ENCODE measurements around the gene B3GNT5.

The B3GNT5 gene

DNA sequence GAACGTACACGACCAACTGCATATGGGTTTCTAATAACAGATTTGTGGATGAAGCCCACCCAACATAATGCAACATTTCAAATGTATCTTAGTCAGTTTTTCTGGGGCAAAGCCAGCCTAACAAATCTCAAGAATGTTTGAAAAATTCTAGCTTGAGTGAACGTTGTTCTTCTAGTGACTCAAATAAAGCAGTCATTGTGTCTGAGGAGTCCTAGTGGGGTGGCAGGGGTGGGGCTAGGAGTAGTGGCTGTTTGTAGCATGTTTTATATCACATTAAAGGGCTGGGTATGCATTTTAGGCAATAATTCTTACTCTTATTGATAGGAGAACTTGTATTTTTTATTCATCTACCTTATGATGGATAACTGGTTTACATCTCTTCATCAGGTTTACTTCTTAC is 6.0 kb downstream of the B3GNT5 start:
- peaks cover 22% of the 10 kb centered on the region for H3K36me3 Mint-ChIP-seq (ENCODE audit: low read depth)
- H3K27ac Mint-ChIP-seq = no peak overlapping the region
- H3K4me3 Mint-ChIP-seq = no peak overlapping the region
- no peaks in the 10 kb centered on the region for H3K9me3 Mint-ChIP-seq
- TF ChIP-seq, protein P1, sequence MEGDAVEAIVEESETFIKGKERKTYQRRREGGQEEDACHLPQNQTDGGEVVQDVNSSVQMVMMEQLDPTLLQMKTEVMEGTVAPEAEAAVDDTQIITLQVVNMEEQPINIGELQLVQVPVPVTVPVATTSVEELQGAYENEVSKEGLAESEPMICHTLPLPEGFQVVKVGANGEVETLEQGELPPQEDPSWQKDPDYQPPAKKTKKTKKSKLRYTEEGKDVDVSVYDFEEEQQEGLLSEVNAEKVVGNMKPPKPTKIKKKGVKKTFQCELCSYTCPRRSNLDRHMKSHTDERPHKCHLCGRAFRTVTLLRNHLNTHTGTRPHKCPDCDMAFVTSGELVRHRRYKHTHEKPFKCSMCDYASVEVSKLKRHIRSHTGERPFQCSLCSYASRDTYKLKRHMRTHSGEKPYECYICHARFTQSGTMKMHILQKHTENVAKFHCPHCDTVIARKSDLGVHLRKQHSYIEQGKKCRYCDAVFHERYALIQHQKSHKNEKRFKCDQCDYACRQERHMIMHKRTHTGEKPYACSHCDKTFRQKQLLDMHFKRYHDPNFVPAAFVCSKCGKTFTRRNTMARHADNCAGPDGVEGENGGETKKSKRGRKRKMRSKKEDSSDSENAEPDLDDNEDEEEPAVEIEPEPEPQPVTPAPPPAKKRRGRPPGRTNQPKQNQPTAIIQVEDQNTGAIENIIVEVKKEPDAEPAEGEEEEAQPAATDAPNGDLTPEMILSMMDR (IDR thresholded peaks at IDR 0.05; ENCODE audit: unreplicated experiment in 3 of 3) = no peak
- peaks cover 34% of the 10 kb centered on the region for H3K4me1 Mint-ChIP-seq
- no peaks in the 10 kb centered on the region for H3K27me3 Mint-ChIP-seq (ENCODE audit: low read depth)

DNA sequence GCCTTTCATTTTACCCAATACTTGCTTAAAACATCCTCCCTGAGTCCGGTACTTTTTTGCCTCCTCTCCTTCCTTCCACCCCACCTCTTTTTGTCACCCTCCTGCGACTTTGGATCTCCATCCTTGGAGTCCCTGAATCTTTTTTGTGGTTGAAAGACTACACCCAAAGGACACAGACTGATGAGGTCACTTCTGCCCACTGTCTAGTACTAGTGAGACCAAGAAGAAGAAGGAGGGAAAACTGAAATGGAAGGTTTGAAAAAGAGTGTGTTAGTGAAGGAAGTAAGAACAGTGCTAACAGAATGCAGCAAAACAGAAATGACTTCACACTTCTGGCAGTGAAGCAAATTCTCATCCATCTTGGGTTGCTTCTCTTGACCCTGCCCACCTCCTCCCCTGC is 6.6 kb downstream of the B3GNT5 start:
- Mint-ChIP-seq H3K27me3 (ENCODE audit: low read depth) (no peaks in the 10 kb centered on the region), H3K36me3 (ENCODE audit: low read depth) (peaks cover 22% of the 10 kb centered on the region), H3K4me3 (no peak overlapping the region), H3K9me3 (no peaks in the 10 kb centered on the region), H3K27ac (peak overlapping the region in 2 of 3 experiments; percentile 31 to 47), H3K4me1 (peaks cover 34% of the 10 kb centered on the region)
- TF ChIP-seq, protein P1 (IDR thresholded peaks at IDR 0.05; ENCODE audit: unreplicated experiment in 3 of 3) = no peak

DNA sequence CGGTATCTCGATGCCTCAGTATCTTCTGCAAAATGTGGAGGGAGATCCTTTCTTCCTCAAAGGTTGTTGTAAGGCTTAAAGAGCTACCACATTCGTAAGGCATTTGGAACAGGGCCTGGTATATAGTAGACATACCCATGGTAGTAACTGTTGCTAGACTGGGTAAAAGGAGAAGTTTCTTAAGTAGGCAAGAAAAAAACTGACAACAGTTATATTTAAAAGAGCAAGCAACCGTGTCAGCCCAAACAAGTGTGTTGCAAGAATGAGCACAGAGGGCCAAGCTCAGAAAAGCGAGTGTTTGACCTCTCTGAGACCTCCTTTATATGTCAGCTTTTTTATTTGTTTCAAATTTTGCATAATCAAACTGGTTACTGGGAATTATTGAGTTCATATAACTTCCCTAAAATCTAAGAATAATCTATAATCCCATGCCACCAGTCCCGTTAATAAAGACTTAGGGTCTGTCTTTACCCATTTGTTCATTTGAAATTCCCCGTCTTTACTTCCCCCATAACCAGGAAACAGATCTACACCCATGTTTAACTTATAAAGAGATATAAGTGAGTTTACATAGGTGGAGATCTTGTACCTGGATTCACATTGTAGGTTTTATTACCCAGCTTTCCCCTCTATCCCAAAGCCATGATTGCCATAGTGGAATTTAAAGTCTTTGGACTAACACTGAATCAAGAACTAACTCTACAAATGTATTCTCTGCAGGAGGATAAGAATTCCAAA is 7.3 kb downstream of the B3GNT5 start:
- Mint-ChIP-seq H3K4me3 (no peak overlapping the region), H3K36me3 (ENCODE audit: low read depth) (peaks cover 21% of the 10 kb centered on the region), H3K27ac (peak overlapping the region; percentile 47 to 63 (median 52)), H3K9me3 (no peaks in the 10 kb centered on the region), H3K27me3 (ENCODE audit: low read depth) (no peaks in the 10 kb centered on the region), H3K4me1 (peaks cover 27% of the 10 kb centered on the region)
- TF ChIP-seq, protein P1 (IDR thresholded peaks at IDR 0.05; ENCODE audit: unreplicated experiment in 3 of 3) = no peak

DNA sequence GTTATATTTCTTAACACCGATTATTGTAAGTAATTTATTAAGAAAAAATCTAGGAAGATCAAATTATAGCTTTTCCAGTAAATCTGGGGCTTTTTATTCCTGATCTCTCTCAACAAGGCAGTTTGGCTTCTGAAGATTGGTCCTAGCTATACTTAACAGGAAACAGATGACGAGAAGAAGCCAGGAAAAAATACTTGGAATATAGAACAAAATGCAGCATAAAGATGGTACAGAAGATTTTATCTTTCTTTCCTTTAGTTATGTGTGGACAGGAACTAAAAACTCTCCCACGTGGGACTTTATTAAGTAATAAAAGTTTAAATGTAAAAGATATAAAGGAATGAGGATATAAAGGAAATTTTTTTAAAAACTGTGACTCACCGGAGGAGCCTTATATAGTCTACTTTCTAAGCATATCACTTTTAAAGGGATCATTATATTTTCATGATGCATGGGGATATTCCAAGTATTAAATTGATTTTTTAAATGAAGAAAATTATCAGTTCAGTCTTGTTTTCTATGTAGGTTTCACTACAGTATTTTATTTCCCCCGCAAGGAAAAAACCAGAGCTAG is 8.2 kb downstream of the B3GNT5 start:
- Mint-ChIP-seq H3K27me3 (ENCODE audit: low read depth) (no peaks in the 10 kb centered on the region), H3K27ac (peak overlapping the region; percentile 8 to 52 (median 47)), H3K9me3 (no peaks in the 10 kb centered on the region), H3K4me1 (peaks cover 24% of the 10 kb centered on the region), H3K4me3 (no peak overlapping the region), H3K36me3 (ENCODE audit: low read depth) (peaks cover 18% of the 10 kb centered on the region)
- TF ChIP-seq, protein P1 (IDR thresholded peaks at IDR 0.05; ENCODE audit: unreplicated experiment in 3 of 3) = no peak

DNA sequence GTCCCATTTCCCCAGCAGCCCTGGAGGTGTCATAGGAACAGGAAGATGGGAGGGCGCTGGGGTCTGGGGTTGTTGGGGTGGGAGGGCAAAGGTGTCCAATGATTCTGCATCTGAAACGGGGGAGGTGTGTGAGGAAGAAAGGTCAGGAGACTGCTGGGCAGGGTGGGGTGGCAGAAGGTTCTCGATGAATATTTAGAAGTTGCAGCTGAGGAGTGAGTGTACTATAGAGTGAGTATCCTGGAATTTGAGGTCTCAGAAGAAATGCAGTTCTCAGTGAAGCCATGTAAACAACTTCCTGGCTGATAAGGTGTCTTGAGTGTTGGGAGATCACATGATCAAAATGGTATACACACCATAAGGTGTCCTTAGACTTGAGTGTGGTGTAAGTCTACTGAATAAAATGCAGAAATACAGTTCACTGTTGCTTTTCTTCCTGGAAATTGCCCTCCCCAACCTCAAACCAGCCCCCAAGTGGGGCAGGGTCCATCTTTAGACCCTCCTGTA is 9.9 kb downstream of the B3GNT5 start:
- H3K4me1 Mint-ChIP-seq = peaks cover 20% of the 10 kb centered on the region
- TF ChIP-seq, protein P1 (IDR thresholded peaks at IDR 0.05; ENCODE audit: unreplicated experiment in 3 of 3) = no peak
- no peaks in the 10 kb centered on the region for H3K27me3 Mint-ChIP-seq (ENCODE audit: low read depth)
- no peak overlapping the region for H3K4me3 Mint-ChIP-seq
- no peaks in the 10 kb centered on the region for H3K9me3 Mint-ChIP-seq
- H3K27ac Mint-ChIP-seq = peak overlapping the region in 1 of 3 experiments; percentile 12
- peaks cover 9% of the 10 kb centered on the region for H3K36me3 Mint-ChIP-seq (ENCODE audit: low read depth)
